A549 (cell line): ENCODE measurements around the gene COPS4. TPM values are rescaled to one million over a fixed set of nuclear protein-coding genes. Genes with fewer than 3 reads are reported as not detected.

Experiments used
- ATAC-seq, 2 experiments: fragments of 200-7000 bp in 1 of 2; fragments of >200 bp in 1 of 2; cut with Nextera tagmentation in 1 of 2; cut with Tn5 transposase in 1 of 2; 3 replicates each; pipeline versions ENCODE4 v1.8.0 to v1.9.1; 2018 to 2020; ENCODE audit warnings: mild to moderate bottlenecking in 1 of 2, moderate library complexity in 1 of 2
- CTCF ChIA-PET: fragments of 300-600 bp; sonication (Branson Sonifier 250); formaldehyde crosslinking; extraction: SDS; loops from one replicate; lab custom pipeline; 2021; ENCODE audit warnings: antibody characterized with exemption, inconsistent platforms; lab: Yijun Ruan, JAX
- POLR2A ChIA-PET: fragments of 350-600 bp; formaldehyde crosslinking; extraction: SDS; loops from one replicate; lab custom pipeline; 2021; ENCODE audit warnings: antibody characterized with exemption, inconsistent platforms; lab: Yijun Ruan, JAX
- DNase-seq, 2 experiments: peaks; one replicate each; pipeline versions ENCODE4 v3.0.0 to v3.0.0-alpha.2; 2011 to 2016; ENCODE audit warnings: low read depth in 1 of 2, low spot score in 1 of 2
- FAIRE-seq: peaks from 2 replicates; lab custom pipeline; 2011; peaks lifted over from hg19 to GRCh38; lab: Jason Lieb, UNC
- H3K27ac ChIP-seq, 2 experiments: fragments of >200 bp; sonication (Bioruptor Twin); formaldehyde crosslinking; 3 replicates each; pipeline ENCODE4 v1.5.1; 2016 to 2017
- H3K4me1 ChIP-seq: fragments of >200 bp; sonication (Bioruptor Twin); formaldehyde crosslinking; 3 replicates; pipeline ENCODE4 v1.6.1; 2016
- H3K4me2 ChIP-seq: fragments of >200 bp; sonication (Bioruptor Twin); formaldehyde crosslinking; 3 replicates; pipeline ENCODE4 v1.6.1; 2016
- H3K4me3 ChIP-seq: fragments of >200 bp; sonication (Bioruptor Twin); formaldehyde crosslinking; 3 replicates; pipeline ENCODE4 v1.5.1; 2016
- H3K9me3 ChIP-seq: fragments of >200 bp; sonication (Bioruptor Twin); formaldehyde crosslinking; 3 replicates; pipeline ENCODE4 v1.6.1; 2016
- ATOH8 ChIP-seq: fragments of 250-450 bp; sonication (Bioruptor Pico); IDR thresholded peaks from 2 replicates; pipeline ENCODE4 v1.5.0; 2020; ENCODE audit warnings: low read depth, mild to moderate bottlenecking, moderate library complexity
- BCL3 ChIP-seq: fragments of >200 bp; sonication (Bioruptor Twin); formaldehyde crosslinking; IDR thresholded peaks from 3 replicates; pipeline ENCODE4 v1.6.1; 2016
- CEBPB ChIP-seq, 2 experiments: fragments of >200 bp in 1 of 2; sonication (Bioruptor Twin) in 1 of 2; formaldehyde crosslinking in 1 of 2; IDR thresholded peaks; 2 replicates each; pipeline ENCODE4 v1.6.1; 2012 to 2016
- CHD2 ChIP-seq: fragments of 150-350 bp; IDR thresholded peaks from 2 replicates; pipeline ENCODE4 v1.6.1; 2014; ENCODE audit warnings: low read length; ENCODE audit not compliant: partially characterized antibody
- E2F6 ChIP-seq: IDR thresholded peaks from 2 replicates; pipeline ENCODE4 v1.6.1; 2012; ENCODE audit warnings: low read depth, borderline replicate concordance
- EHMT2 ChIP-seq: fragments of 200-600 bp; sonication (generic); IDR thresholded peaks from 2 replicates; pipeline ENCODE4 v1.6.1; 2016; ENCODE audit warnings: antibody characterized with exemption, low read depth, mild to moderate bottlenecking, moderate library complexity
- ELK1 ChIP-seq: fragments of 150-350 bp; IDR thresholded peaks from 2 replicates; pipeline ENCODE4 v1.6.1; 2014; ENCODE audit warnings: low read depth, mild to moderate bottlenecking, low read length
- FOSB ChIP-seq: fragments of 250-450 bp; sonication (Bioruptor Pico); IDR thresholded peaks from 2 replicates; pipeline ENCODE4 v1.5.0; 2020; ENCODE audit warnings: mild to moderate bottlenecking, moderate library complexity
- FOSL2 ChIP-seq, 2 experiments: fragments of 450-650 bp in 1 of 2; fragments of >200 bp in 1 of 2; sonication (Bioruptor Twin) in 1 of 2; formaldehyde crosslinking; IDR thresholded peaks; 2 replicates each; pipeline versions ENCODE4 v1.5.0 to v1.6.1; 2016 to 2020; ENCODE audit warnings: mild to moderate bottlenecking in 1 of 2, moderate library complexity in 1 of 2
- FOXS1 ChIP-seq: fragments of 250-450 bp; sonication (Bioruptor Pico); IDR thresholded peaks from 2 replicates; pipeline ENCODE4 v1.5.0; 2020; ENCODE audit warnings: mild to moderate bottlenecking, moderate library complexity
- HDAC2 ChIP-seq: fragments of 200-600 bp; sonication (generic); IDR thresholded peaks from 2 replicates; pipeline ENCODE4 v1.6.1; 2016
- HEYL ChIP-seq: fragments of 250-450 bp; sonication (Bioruptor Pico); IDR thresholded peaks from 2 replicates; pipeline ENCODE4 v1.8.0; 2021; ENCODE audit warnings: mild to moderate bottlenecking, moderate library complexity
- HMGXB4 ChIP-seq: fragments of 250-450 bp; sonication (Bioruptor Pico); IDR thresholded peaks from 2 replicates; pipeline ENCODE4 v1.5.0; 2021; ENCODE audit warnings: mild to moderate bottlenecking, moderate library complexity, borderline replicate concordance
- MYC ChIP-seq: IDR thresholded peaks from 2 replicates; pipeline ENCODE4 v1.6.1; 2012; ENCODE audit warnings: mild to moderate bottlenecking, inconsistent platforms, low read length, improper control_type of control experiment, borderline replicate concordance
- NR3C1 ChIP-seq: fragments of >200 bp; sonication (Bioruptor Twin); formaldehyde crosslinking; IDR thresholded peaks from 3 replicates; pipeline ENCODE4 v1.6.1; 2017
- PBX3 ChIP-seq: IDR thresholded peaks from 2 replicates; pipeline ENCODE4 v1.6.1; 2012
- RARB ChIP-seq: fragments of 250-450 bp; sonication (Bioruptor Pico); IDR thresholded peaks from 2 replicates; pipeline ENCODE4 v1.8.0; 2021; ENCODE audit warnings: mild to moderate bottlenecking, moderate library complexity
- REST ChIP-seq: fragments of 200-600 bp; sonication (generic); IDR thresholded peaks from 2 replicates; pipeline ENCODE4 v1.6.1; 2016; ENCODE audit warnings: antibody characterized with exemption, mild to moderate bottlenecking, moderate library complexity
- RFX5 ChIP-seq: fragments of 450-650 bp; IDR thresholded peaks from 2 replicates; pipeline ENCODE4 v1.7.1; 2014; ENCODE audit warnings: antibody characterized with exemption, mild to moderate bottlenecking, moderate library complexity
- RNF2 ChIP-seq: fragments of 200-600 bp; sonication (generic); IDR thresholded peaks from 2 replicates; pipeline ENCODE4 v1.6.1; 2016; ENCODE audit warnings: low read depth, mild to moderate bottlenecking, antibody characterized with exemption, moderate library complexity, borderline replicate concordance
- SMC3 ChIP-seq: fragments of >200 bp; sonication (Bioruptor Twin); formaldehyde crosslinking; IDR thresholded peaks from 3 replicates; pipeline ENCODE4 v1.6.1; 2018; ENCODE audit warnings: inconsistent platforms
- TFCP2L1 ChIP-seq: fragments of 250-450 bp; sonication (Bioruptor Pico); IDR thresholded peaks from 2 replicates; pipeline ENCODE4 v1.5.0; 2021; ENCODE audit warnings: mild to moderate bottlenecking
- TP53 ChIP-seq: fragments of 250-450 bp; sonication (Bioruptor Pico); IDR thresholded peaks from 2 replicates; pipeline ENCODE4 v1.5.0; 2021; ENCODE audit warnings: mild to moderate bottlenecking, moderate library complexity
- ZC3H11A ChIP-seq: fragments of 450-650 bp; IDR thresholded peaks from 2 replicates; pipeline ENCODE4 v1.6.1; 2014; ENCODE audit warnings: antibody characterized with exemption, mild to moderate bottlenecking
- ZFP36 ChIP-seq: fragments of 450-650 bp; IDR thresholded peaks from 2 replicates; pipeline ENCODE4 v1.6.1; 2014; ENCODE audit warnings: borderline replicate concordance; ENCODE audit not compliant: partially characterized antibody
- ZNF302 ChIP-seq: fragments of 250-450 bp; sonication (Bioruptor Pico); IDR thresholded peaks from 2 replicates; pipeline ENCODE4 v1.9.0; 2021; ENCODE audit warnings: inconsistent platforms, mild to moderate bottlenecking, moderate library complexity
- WGBS: methylation state at CpG from one replicate; pipeline ENCODE4 v1.1.6; 2017; ENCODE audit errors: missing lambda C conversion rate; 5-methylcytosine and 5-hydroxymethylcytosine counted together
- polyA minus RNA-seq: library from RNA; depleted of rRNA, polyadenylated mRNA; stranded (reverse); fragments of >200 nt; gene quantifications from 2 replicates; pipeline ENCODE4 v1.2.3, GENCODE V29; 2011; rRNA and poly(A)+ RNA removed
- polyA plus RNA-seq, 4 experiments: library from polyadenylated mRNA; depleted of rRNA in 3 of 4; stranded (reverse); fragments of >200 nt; fragmentation: RNase III in 1 of 4; extraction: RNeasy Plus Mini Kit Qiagen cat#74134 plus additional on column Dnase treatment in 1 of 4; gene quantifications; 2 replicates in 3 of 4; 3 replicates in 1 of 4; pipeline ENCODE4 v1.2.3, GENCODE V29; 2011 to 2017

COPS4 gene
- polyA plus RNA-seq (2011; rRNA removed) (35.5 and 36.5 TPM in 2 replicates), polyA plus RNA-seq (2017; fragmentation: RNase III; extraction: RNeasy Plus Mini Kit Qiagen cat#74134 plus additional on column Dnase treatment) (36.8 to 40.4 TPM (median 39.9 TPM) in 3 replicates), polyA minus RNA-seq (9.3 and 10.2 TPM in 2 replicates)
- 20.6 and 23.7 TPM in 2 replicates for polyA plus RNA-seq (2012; cell fraction: cytosol; rRNA removed)
- 9.0 and 9.6 TPM in 2 replicates for polyA plus RNA-seq (2012; cell fraction: nucleus; rRNA removed)

GRCh38 chr4:83034630-83035494 is at the start of gene COPS4:
Gene COPS4 (plus strand): TSS chr4:83035183. CDS start chr4:83035225, 42 bp downstream.
- 3% methylated on average over 27 of the region's 39 CpGs for WGBS
- ATAC-seq (peak; percentile 99), FAIRE-seq (peak; percentile 65), DNase-seq (peak; percentile 87 to 99)
- no peaks in the 10 kb centered on the region for H3K9me3 ChIP-seq
- CTCF ChIA-PET = interaction anchor here (0.7 kb wide), 1 partner anchor 21 kb away, joined by 3 read pairs; no protein-coding TSS in a partner anchor
- H3K27ac ChIP-seq = peak within 1 kb of the TSS; percentile 85 to 96
- peak within 1 kb of the TSS; percentile 77 for H3K4me2 ChIP-seq
- H3K4me1 ChIP-seq = peaks cover 5% of the 10 kb centered on the region; the same call in 2 of the 3 replicates
- H3K4me3 ChIP-seq = peak within 1 kb of the TSS; percentile 64
- POLR2A ChIA-PET = interaction anchor here (0.6 to 1.4 kb wide), 12 partner anchors 11 to 561 kb away, joined by 3 to 40 read pairs (median 4); partner anchors contain the start of genes COQ2, LIN54 and THAP9
- TF ChIP-seq FOSB (CRISPR knock-in tag) = no peak
- TF ChIP-seq RFX5 = 0 out of 2 replicates have a peak, but pooled peaks have one; percentile 20
- TF ChIP-seq RARB (CRISPR knock-in tag) = no peak
- TF ChIP-seq HEYL (CRISPR knock-in tag) = no peak
- no peak for TF ChIP-seq ZC3H11A
- no peak for TF ChIP-seq ELK1
- no peak for TF ChIP-seq ZNF302 (CRISPR knock-in tag)
- no peak for TF ChIP-seq REST
- no peak for TF ChIP-seq FOXS1 (CRISPR knock-in tag)
- TF ChIP-seq CHD2 = no peak
- peak; percentile 10; the same call in 1 of the 3 replicates for TF ChIP-seq SMC3
- no peak for TF ChIP-seq E2F6
- TF ChIP-seq ZFP36 = no peak
- no peak for TF ChIP-seq TFCP2L1 (CRISPR knock-in tag)
- TF ChIP-seq MYC = no peak
- no peak for TF ChIP-seq NR3C1
- no peak for TF ChIP-seq RNF2
- no peak for TF ChIP-seq FOSL2 (IDR thresholded peaks at IDR 0.05)
- no peak; the same call in 1 of the 2 replicates for TF ChIP-seq FOSL2 (CRISPR knock-in tag; IDR thresholded peaks at IDR 0.05)
- TF ChIP-seq ATOH8 (CRISPR knock-in tag) = no peak
- no peak for TF ChIP-seq BCL3
- TF ChIP-seq HMGXB4 (CRISPR knock-in tag) = no peak
- no peak for TF ChIP-seq EHMT2
- no peak for TF ChIP-seq HDAC2
- TF ChIP-seq CEBPB (IDR thresholded peaks at IDR 0.05) = 0 out of 4 replicates have a peak, but pooled peaks of 1 of the 2 experiments have one; percentile 13
- no peak for TF ChIP-seq TP53 (CRISPR knock-in tag)
- no peak; the same call in 1 of the 2 replicates for TF ChIP-seq PBX3
